Measurements from ENCODE around the gene CABLES1.
A peak's percentile ranks its signal among the peaks of the same experiment; 100 is the strongest.

- TF ChIP-seq, protein P1, sequence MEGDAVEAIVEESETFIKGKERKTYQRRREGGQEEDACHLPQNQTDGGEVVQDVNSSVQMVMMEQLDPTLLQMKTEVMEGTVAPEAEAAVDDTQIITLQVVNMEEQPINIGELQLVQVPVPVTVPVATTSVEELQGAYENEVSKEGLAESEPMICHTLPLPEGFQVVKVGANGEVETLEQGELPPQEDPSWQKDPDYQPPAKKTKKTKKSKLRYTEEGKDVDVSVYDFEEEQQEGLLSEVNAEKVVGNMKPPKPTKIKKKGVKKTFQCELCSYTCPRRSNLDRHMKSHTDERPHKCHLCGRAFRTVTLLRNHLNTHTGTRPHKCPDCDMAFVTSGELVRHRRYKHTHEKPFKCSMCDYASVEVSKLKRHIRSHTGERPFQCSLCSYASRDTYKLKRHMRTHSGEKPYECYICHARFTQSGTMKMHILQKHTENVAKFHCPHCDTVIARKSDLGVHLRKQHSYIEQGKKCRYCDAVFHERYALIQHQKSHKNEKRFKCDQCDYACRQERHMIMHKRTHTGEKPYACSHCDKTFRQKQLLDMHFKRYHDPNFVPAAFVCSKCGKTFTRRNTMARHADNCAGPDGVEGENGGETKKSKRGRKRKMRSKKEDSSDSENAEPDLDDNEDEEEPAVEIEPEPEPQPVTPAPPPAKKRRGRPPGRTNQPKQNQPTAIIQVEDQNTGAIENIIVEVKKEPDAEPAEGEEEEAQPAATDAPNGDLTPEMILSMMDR (IDR thresholded peaks at IDR 0.05): peak in 1 of 6 experiments; percentile 11
- TF ChIP-seq POLR2A (IDR thresholded peaks at IDR 0.05): peak in 1 of 2 donors; percentile 6
Measured at GRCh38 chr18:23135550-23136325, 453 bp downstream of the CABLES1 start.

All from Peyer's patch (tissue), 4 donors.